GM12801 (cell line): ENCODE results near the gene FREM3.

Experiments
- CTCF ChIP-seq: IDR thresholded peaks from one replicate; pipeline ENCODE4 v1.5.1; 2011; ENCODE audit warnings: control low read depth; ENCODE audit not compliant: insufficient read length; ENCODE audit errors: extremely low read depth

Gene FREM3

GRCh38 chr4:143626134-143626911, 74.2 kb downstream of the FREM3 start:
- no peak for TF ChIP-seq CTCF

- TF ChIP-seq CTCF, result no peak
These were observed 74.8 kb downstream of the FREM3 start for GRCh38 chr4:143625632-143626031.

GRCh38 chr4:143623896-143624295, 76.6 kb downstream of the FREM3 start:
- no peak for TF ChIP-seq CTCF

- TF ChIP-seq CTCF, result no peak
These were observed 81.7 kb downstream of the FREM3 start for GRCh38 chr4:143618811-143619210.

GRCh38 chr4:143617994-143618679, 82.3 kb downstream of the FREM3 start:
- no peak for TF ChIP-seq CTCF

- no peak for TF ChIP-seq CTCF
These were observed 83.7 kb downstream of the FREM3 start for GRCh38 chr4:143616771-143617170.

GRCh38 chr4:143609492-143609891, 91.0 kb downstream of the FREM3 start:
- TF ChIP-seq CTCF, result no peak
